Neural cell (in vitro differentiated cells): ENCODE results near the gene JKAMP.

Source experiments
- CTCF ChIP-seq: fragments of 450-650 bp; IDR thresholded peaks from 2 replicates; pipeline ENCODE4 v1.5.1; 2014; ENCODE audit warnings: antibody characterized with exemption, mild to moderate bottlenecking, moderate library complexity; ENCODE audit not compliant: poor library complexity, severe bottlenecking
- SMC3 ChIP-seq: fragments of 450-650 bp; conservative IDR thresholded peaks from 2 replicates; pipeline ENCODE4 v1.6.1; 2014; ENCODE audit warnings: antibody characterized with exemption, mild to moderate bottlenecking, moderate library complexity; ENCODE audit not compliant: poor library complexity
- TAF1 ChIP-seq: IDR thresholded peaks from 2 replicates; pipeline ENCODE4 v1.6.1; 2012; ENCODE audit warnings: low read depth

GRCh38 chr14:59439256-59439965 lies 44.9 kb upstream of the JKAMP start:
- TF ChIP-seq CTCF (no peak), TAF1 (no peak), SMC3 (no peak)
